ENCODE data around the gene MRPL51.
A peak's percentile ranks its signal among the peaks of the same experiment; 100 is the strongest.

- TF ChIP-seq CTCF (IDR thresholded peaks at IDR 0.05 in 2 of 3, conservative IDR thresholded peaks at IDR 0.05 in 1 of 3; ENCODE audit: control insufficient read depth in 2 of 3, extremely low read depth in 1 of 3, insufficient read depth in 1 of 3, low read depth in 3 of 3, low read length in 3 of 3) (no peak), GABPA (IDR thresholded peaks at IDR 0.05; ENCODE audit: low read depth) (no peak), MAX (IDR thresholded peaks at IDR 0.05; ENCODE audit: low read depth, low read length) (no peak), POLR2A (IDR thresholded peaks at IDR 0.05; ENCODE audit: low read depth, low read length) (peak; percentile 69), CREB1 (IDR thresholded peaks at IDR 0.05; ENCODE audit: low read depth) (no peak), ATF3 (IDR thresholded peaks at IDR 0.05; ENCODE audit: borderline replicate concordance, extremely low read depth, low read depth, low read length) (no peak), NR2C2 (IDR thresholded peaks at IDR 0.05; ENCODE audit: borderline replicate concordance, control insufficient read depth, insufficient read length, low read depth) (no peak), EP300 (IDR thresholded peaks at IDR 0.05; ENCODE audit: borderline replicate concordance in 1 of 2, control insufficient read depth in 1 of 2, low read depth in 2 of 2, low read length in 2 of 2) (no peak)
Observed at GRCh38 chr12:6452944-6453630, 40.0 kb downstream of the MRPL51 start.

Measured in GM12878 (cell line).